NCI-H446 treated with DMSO at 0.1 percent for 48 hours (cell line): ENCODE results near the gene RALGAPA1.
"Not testable (repeated sequence)": the region's sequence is repeated elsewhere in the genome, so short reads cannot be mapped to it uniquely, and the experiment has no call there.

Source experiments
- DNase-seq: peaks from one replicate; lab custom pipeline; 2025; lab: John Stamatoyannopoulos, UW

Gene RALGAPA1

DNA sequence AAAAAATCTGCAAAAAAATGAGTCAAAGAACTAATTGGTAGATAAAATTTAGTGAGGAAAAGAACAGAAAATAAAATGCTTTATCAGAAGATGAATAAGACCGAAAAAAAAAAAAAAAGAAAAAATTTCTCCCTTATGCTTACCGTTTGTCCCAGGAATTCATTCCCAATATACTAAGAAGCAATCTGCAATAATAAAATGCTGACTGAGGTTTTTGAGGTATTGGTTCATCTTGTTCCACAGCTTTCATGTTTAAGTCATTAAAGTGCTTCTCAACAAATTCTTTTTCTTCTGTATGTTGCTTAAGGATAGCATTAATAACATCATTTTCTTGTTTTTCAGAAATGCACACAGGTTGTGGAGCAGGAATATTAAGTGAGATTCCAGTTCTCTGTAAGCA, 182.1 kb downstream of the RALGAPA1 start:
- not testable (repeated sequence) for DNase-seq

DNA sequence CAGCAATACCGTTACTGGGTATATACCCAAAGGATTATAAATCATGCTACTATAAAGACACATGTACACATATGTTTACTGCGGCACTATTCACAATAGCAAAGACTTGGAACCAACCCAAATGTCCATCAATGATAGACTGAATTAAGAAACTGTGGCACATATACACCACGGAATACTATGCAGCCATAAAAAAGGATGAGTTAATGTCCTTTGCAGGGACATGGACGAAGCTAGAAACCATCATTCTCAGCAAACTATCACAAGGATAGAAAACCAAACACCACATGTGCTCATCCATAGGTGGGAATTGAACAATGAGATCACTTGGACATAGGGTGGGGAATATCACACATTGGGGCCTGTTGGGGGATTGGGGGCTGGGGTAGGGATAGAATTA, 187.1 kb downstream of the RALGAPA1 start:
- not testable (repeated sequence) for DNase-seq

DNA sequence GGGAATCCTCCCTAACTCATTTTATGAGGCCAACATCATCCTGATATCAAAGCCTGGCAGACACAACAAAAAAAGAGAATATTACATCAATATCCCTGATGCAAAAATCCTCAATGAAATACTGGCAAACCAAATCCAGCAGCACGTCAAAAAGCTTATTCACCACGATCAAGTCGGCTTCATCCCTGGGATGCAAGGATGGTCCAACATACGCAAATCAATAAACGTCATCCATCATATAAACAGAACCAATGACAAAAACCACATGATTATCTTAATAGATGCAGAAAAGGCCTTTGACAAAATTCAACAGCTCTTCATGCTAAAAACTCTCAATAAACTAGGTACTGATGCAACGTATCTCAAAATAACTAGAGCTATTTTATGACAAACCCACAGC, 189.1 kb downstream of the RALGAPA1 start:
- DNase-seq = not testable (repeated sequence)

DNA sequence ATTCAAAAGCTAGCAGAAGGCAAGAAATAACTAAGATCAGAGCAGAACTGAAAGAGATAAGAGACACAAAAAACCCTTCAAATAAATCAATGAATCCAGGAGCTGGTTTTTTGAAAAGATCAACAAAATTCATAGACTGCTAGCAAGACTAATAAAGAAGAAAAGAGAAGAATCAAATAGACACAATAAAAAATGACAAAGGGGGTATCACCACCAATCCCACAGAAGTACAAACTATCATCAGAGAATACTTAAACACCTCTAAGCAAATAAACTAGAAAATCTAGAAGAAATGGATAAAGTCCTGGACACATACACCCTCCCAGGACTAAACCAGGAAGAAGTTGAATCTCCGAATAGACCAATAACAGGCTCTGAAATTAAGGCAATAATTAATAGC, 189.6 kb downstream of the RALGAPA1 start:
- not testable (repeated sequence) for DNase-seq

DNA sequence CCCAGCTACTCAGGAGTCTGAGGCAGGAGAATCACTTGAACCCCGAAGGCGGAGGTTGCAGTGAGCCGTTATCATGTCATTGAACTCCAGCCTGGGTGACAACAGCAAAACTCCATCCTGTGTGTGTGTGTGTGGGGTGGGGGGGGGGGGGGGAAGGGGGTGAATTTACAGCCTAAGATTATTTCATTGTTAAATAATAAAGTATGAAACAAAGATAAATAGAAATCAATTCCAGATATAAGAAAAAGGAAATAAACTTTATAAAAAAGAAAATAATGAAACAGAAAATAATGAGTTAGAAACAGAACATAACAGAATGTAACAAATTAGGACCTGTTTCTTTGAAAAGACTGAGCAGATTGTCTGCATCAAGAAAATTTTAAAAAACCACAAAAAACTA, 191.6 kb downstream of the RALGAPA1 start:
- no peak for DNase-seq

DNA sequence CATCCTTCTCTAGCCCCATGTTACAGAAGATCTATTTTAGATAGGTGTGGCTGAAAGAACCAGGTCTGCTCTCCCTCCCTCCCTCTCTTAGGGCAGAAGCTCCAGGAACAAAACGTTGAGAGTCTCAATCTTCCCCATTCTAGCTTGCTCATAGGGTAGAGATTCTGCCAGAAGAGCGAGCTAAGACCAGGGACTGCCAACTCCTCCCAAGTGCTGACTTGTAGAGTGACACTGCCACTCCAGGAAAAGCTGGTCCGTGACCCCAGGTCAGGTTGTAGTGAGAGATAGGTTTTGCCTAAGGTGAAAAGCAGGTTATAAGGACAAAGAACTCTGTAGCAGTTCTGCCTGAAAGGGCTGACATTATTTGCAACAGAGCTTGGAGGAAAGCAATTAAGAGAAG, 201.7 kb downstream of the RALGAPA1 start:
- no peak for DNase-seq

DNA sequence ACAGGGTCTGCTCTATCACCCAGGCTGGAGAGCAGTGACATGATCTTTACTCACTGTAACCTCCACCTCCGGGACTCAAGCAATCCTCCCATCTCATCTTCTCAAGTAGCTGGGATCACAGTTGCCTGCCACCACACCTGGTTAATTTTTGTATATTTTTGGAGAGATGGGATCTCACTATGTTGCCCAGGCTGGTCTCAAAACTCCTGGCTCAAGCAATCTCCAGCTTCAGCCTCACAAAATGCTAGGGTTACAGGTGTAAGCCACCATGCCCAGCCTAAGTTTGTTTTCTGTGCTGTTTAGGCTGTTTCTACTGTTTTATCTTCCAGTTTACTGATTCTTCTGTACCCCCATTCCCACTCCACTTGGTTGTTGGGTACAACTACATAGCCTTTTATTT, 208.8 kb downstream of the RALGAPA1 start:
- DNase-seq = no peak

DNA sequence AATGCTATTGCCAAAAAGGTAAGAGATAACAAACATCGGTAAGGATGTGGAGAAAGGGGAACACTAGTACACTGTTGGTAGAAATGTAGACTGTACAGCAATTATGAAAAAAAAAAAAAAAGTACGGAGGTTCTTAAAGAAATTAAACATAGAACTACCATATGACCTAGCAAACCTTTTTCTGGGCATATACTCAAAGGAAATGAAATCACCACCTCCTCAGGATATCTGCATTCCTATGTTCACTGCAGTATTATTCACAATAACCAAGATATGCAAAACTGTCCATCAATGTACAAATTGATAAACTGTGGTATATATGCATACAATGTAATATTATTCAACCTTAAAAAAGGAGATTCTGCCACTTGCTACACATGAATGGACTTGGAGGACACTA, 214.5 kb downstream of the RALGAPA1 start:
- DNase-seq = no peak

DNA sequence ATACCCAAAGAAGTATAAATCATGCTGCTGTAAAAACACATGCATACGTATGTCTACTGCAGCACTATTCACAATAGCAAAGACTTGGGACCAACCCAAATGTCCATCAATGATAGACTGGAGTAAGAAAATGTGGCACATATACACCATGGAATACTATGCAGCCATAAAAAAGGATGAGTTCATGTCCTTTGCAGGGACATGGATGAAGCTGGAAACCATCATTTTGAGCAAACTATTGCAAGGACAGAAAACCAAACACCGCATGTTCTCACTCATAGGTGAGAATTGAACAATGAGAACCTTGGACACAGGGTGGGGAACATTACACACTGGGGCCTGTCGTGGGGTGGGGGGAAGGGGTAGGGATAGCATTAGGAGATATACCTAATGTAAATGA, 221.7 kb downstream of the RALGAPA1 start:
- DNase-seq = not testable (repeated sequence)

DNA sequence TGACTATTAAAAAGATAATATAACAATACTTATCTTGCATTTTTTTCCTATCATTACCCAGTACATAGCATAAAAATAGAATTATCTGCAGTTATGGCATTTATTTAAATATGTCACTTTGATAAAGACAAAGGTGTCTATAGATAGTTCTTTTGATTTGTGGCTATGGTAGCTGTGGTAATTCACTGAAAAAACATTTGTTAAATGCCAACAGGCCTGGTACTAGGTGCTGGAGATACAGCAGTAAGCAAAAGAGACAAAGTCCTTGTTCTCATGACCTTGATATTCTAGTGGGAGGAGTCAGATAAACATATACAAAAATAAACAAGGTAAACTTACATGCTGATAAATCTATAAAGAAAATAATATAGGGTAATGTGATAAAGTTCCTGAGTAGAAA, 230.5 kb downstream of the RALGAPA1 start:
- DNase-seq = no peak

DNA sequence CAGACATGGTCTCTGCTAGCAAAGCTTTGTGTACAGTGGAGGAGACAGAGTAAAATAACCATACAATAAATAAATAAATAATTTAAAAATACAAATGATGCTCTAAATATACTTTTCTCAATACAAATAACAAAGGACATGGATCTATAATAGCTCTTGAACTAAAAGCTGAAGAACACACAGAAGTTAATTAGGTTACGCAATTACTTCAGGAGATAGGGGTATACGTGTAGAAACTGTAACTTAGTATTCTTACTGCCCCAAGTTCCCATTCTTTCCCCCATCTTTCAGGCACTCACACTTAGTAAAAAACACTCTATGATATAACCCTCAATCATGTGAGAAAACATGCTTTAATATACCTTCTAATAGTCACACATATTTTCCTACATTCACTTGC, 231.0 kb downstream of the RALGAPA1 start:
- no peak for DNase-seq

DNA sequence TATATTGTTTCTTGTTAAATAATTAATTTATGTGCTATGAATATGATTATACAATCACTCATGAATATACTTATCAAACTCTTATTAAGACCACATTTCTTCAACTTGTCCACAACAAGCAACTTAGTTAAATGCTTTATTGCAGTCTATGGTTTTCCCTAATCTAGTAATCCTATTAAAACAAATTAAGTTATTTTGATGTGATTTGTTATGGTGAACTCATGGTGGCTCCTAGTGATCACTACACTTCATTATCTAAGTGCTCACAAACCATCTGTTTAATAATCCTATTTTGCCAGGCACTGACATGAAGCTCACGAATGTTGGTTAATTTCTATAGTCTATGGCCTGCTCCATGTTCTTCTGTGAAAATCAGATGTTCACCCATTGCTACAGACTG, 232.2 kb downstream of the RALGAPA1 start:
- DNase-seq = no peak

DNA sequence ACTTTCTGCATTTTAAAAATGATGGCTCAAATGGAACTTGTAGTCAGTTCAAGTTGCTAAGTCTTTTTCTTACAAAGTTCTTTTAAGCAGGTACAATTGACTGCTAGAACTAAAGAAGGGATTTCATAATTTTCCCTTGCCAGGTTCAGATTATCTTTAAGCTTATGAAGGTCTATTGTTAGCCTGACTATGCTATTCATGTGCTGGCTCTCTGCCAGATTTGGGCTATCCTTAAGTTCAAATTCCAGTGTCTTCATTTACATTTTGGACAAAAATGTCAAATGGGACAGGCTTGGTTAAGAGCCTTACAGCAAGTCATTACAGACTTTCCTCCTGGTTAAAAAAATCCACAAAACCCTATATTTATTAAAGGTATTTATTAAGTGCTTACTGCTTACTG, 232.8 kb downstream of the RALGAPA1 start:
- no peak for DNase-seq

DNA sequence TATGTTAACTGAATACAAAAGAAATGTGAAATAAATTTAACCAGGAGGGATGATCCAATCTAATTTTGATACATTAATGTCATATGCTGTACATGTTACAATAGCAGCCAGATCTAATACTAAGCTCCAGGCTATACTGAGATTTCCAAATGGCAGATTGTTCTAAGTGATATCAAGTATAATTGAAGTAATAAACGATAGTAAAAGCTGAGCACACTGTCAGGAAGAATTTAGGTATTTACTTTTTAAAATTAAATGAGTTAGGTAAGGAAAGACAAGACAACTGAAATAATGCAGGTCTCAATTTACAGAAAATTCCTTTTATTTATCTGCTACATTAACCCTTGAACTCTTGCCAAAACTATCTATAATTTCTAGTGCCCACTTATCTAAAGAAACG, 235.2 kb downstream of the RALGAPA1 start:
- DNase-seq = no peak

DNA sequence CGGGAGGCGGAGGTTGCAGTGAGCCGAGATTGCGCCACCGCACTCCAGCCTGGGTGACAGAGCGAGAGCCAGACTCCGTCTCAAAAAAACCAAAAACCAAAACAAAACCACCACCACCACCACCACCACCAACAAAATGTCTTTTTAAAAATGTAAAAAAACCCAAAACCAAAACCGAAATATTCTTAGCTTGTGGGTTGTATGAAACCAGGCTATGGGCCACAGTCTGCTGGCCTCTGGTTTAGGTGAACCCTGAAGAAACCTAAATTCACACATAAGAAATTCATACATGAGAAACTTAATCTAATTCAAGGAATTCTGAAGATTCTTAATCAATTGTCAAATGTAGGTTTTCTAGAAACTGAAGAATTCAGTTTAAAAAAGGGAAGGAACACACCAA, 237.5 kb downstream of the RALGAPA1 start:
- no peak for DNase-seq

DNA sequence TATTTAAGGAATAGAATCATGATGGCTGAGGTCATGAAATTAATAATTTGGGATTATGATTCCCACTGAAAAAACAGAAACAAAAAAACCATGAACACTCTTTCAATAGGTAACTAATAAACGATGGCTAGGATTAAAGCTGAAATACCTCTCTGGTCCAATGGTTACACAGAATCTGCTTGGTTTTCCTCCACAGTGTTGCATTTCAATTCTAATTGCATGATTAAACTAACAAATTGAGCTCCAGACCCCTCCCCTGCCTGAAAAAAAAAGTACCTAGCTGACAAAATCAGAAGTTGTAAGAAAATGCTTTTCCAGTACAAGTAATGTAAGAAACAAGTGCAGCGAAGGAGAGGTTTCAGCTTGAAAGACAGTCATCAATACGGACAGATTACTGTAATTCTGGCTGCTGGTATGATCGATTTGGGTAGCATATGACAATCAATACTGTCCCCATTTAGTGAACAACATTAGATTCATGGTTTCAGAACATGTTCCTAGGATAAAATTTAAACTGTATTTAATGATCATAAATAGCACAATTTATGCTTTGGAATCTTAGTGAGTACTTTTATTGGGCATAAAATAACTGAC, 243.1 kb downstream of the RALGAPA1 start:
- no peak for DNase-seq

DNA sequence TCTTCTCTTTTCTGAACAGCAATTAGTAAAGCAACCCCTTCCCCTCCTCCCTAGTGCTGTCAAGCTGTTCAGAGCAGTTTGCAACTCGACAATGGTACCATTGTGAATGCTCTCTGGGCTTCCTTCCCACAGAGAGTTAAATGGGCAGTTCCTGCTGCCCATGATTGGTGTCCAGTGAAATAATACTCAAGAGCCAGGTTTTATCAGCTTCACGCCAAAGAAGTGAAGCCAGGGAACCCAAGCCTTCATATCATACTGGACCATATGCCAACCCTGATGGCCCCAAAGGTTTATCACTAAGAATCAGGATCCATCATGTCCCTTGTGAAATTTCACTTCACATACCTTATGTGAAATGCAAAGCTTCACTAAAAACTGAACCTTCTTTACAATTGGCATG, 250.4 kb downstream of the RALGAPA1 start:
- peak; percentile 35 for DNase-seq

DNA sequence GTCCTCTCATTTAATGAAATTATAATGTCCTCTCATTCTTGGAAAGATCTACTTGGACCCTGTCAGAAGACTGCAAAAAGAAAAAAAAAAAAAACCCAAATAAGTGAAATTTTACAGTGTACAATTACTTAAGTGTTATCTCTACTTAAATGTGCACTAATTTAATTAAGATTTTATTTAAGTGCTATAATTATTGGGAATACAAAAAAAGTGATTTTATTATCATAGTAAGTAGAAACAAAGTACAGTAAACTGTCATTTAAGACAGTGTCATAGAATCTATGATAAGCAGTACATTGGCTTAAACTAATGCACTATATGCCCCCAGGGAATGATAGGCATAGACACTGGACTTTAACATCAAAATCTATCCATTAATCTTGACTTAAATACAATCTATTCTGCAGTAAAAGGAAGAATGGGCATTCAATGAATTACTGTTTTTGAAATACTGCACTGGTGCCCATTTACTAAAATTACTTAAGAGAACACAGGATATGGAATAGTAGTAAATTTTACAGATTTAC, 251.8 kb downstream of the RALGAPA1 start:
- DNase-seq = no peak

DNA sequence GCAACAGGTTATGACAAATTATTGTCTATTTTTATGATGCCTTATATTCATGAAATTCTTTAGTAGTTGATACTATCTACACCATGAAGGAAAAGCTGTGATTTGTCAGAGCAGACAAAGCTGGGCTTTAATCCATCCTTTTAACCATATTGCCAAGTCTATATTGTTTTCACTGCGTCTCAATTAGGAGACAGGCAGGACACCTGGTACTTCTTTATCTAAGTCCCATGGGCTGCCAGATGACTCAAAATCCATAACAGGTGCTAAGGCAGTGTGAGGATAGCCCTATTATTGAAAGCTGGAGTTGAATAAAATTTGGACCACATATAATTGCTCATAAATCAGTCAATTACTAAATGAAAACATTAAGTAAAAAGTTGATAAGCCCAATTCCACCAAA, 252.5 kb downstream of the RALGAPA1 start:
- DNase-seq = no peak

DNA sequence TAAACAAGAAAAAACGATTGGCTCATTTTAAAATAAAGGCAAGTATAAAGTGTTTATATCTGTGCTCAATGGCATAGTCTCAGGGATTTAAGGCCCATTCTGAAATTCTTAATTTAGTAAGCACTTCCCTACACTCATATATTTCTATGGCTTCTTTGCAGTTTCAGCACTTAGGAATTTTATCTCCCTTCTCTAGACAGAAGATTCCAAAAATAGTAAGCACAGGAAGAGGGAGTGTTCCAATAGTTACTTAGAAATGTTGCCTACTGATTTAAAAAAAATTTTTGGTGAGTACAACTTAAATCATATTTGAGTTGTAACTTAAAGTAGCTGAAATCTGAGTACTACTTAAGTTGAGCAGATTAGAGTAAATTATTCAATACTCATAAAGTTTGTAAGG, 255.3 kb downstream of the RALGAPA1 start:
- DNase-seq = no peak

DNA sequence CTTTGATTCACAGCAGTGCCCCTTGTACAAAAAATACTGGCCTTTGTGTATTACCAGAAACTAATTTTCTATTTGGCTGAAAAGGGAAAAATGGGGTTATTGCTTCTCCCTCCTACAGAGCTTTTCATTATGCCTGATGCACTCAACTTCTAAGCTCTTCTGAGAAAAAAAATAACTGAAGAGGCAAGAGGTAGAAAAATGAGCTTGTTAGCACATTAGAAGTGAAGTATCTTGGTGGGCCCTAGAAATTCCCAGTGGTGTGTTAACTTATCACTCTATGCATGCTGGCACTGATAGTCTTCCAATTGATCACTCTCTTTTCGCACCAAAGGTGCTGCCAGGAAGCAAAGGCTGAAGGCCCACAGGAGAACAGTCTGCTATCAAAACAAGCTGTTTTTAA, 258.0 kb downstream of the RALGAPA1 start:
- no peak for DNase-seq

DNA sequence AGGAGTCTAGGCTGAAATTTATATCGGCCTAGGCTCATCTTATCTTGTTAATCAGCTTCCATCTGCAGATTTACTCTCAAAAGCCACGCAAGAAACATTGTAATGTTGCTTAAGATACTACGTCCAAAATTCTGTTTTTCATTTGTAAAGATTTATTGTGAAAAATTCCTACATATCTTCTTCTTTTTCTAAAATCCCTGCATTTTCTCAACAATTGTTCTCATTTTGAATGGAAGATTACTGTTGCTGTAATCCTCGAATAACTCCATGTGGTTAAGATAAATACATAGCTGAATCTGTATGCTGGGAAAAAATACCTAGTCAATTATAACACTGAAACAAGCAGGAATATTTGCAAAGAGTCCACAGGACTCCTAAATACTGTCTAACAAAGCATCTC, 259.5 kb downstream of the RALGAPA1 start:
- DNase-seq = no peak

DNA sequence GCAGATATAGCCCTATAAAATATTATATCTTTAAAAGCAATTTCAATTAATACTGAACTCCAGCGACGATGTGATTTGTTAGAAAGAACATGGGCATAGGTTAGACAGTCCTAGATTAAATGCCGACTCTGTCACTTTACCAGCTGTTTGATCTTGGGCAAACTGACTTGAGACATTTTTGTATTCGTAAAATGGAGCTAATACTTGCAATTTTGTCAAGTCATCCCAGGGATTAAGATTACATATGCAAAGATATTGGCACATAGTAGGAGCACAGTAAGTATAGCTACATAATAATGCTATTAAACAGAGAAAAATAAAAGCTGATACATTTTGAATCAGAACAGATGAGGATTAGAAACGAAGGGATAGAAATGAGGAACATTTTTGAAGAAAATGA, 266.1 kb downstream of the RALGAPA1 start:
- no peak for DNase-seq

DNA sequence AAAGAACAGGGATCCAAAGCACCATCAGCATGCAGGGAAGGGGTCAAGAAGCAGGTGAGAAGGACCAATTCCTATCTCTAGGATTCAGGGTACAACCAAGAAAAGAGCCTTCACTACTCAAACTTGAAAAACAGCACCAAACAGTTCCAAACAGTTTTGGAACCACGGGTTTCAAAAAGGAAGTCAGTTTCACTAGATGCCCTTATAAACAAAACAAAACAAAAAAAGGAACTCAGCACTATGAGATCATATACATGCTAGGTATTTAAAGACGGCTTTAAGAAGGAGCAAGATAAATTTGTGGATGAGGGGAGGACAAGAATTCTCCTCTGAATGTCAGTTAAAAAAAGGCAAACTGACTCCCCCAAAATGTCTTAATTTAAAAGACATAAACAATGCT, 269.1 kb downstream of the RALGAPA1 start:
- no peak for DNase-seq
